NCI-H2107 treated with DMSO at 0.1 percent for 48 hours (cell line): Measurements from ENCODE around the gene CMSS1.
A peak's percentile ranks its signal among the peaks of the same experiment; 100 is the strongest.
"Not testable (repeated sequence)": the region's sequence is repeated elsewhere in the genome, so short reads cannot be mapped to it uniquely, and the experiment has no call there.

Source experiments
- DNase-seq: peaks from one replicate; lab custom pipeline; 2025; ENCODE audit not compliant: unreplicated experiment; lab: John Stamatoyannopoulos, UW

Gene CMSS1

DNA sequence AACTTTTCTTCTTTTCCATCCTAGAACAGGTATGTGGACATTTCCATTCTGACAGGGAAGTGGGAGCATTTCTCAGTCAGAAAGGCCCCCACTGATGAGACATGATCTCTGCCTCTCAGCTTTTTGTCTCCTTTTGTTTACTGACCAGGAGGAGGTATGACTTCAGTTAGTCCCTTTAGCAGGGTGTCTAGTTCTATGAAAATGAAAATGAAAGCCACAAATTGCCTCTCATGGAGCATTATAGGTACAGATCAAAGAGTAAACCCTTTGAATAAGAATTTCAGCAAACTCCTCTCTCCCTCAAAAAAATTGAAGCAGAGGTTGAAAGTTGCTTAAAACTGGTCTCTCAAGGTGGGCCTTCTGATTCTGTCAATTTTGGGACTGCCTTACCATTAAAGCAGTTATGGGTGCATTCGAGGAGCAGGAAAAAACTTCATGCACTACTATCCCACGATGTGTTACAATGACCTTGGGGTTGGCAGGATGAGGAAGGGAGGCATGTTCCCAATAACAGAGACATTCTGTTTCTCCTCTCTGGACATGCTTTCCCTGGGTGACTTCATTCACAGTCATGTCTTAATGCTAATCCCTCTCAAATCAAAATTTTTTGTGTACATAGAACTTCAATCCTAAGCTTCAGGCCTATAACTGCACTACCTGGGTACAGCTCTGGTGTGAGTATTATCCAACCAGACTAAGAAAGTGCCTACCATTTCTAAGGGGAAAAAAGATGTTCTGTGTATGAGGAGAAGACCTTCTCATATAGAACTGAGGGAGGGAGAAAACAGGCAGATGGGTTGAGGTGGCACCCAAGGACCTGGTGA lies 392.5 kb downstream of the CMSS1 start:
- peak; percentile 46 for DNase-seq

DNA sequence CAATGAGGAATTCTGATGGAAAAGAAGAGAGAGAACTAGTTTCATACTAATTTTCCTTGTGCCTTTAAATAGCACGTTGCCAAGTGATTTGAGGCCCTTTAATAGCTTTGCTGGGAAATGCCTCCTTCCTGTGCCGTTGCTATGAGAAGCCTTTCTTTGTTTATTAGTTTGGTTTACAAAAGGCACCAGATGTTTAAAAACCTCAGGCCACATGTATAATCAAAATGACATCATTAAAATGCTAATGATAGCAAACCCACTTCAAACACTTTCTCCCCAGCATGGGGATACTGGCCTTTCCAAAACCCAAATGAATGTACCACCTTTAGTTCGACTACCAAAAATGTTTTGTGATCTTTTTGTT lies 393.1 kb downstream of the CMSS1 start:
- DNase-seq: peak; percentile 37

- no peak for DNase-seq
Observed at GRCh38 chr3:100213891-100214573, 396.4 kb downstream of the CMSS1 start.

DNA sequence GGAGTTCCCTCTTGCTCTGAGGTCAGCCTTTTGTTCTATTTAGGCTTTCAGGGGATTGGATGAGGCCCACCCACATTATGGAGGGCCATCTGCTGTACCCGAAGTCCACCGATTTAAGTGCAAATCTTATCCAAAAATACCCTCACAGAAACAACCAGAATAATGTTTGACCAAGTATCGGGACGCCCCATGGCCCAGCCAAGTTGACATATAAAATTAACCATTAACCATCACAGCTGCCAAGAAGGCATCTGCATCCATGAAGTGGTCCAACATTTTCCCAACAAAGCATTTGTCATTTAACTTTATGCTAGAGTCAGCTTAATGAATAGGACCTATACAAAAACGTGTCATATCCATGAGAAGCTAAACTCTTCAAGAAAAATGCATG lies 396.9 kb downstream of the CMSS1 start:
- no peak for DNase-seq

DNA sequence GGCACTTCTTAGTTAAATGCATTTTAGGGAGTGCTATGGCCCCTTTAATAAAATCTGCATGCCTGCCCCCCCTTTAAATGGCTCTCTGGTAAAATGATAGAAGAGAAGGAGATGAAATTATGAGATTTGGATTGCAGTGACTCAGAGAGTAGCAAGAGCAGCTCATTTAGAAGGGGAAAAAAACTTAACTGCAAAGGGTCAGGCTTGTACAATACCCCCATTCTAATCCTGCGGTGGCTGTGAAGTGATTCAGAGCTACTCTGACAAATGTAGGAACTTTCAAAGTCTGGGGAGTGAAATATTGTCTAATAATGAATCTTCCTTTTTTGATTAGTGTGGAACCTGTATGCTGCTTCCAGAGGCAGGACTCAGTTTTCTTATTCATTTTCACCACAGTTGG lies 399.1 kb downstream of the CMSS1 start:
- no peak for DNase-seq

GRCh38 chr3:100221159-100221558 lies 403.5 kb downstream of the CMSS1 start:
- DNase-seq: no peak

- DNase-seq: no peak
Observed at GRCh38 chr3:100225193-100225592, 407.5 kb downstream of the CMSS1 start.

GRCh38 chr3:100225883-100226282 lies 408.2 kb downstream of the CMSS1 start:
- DNase-seq: no peak

DNA sequence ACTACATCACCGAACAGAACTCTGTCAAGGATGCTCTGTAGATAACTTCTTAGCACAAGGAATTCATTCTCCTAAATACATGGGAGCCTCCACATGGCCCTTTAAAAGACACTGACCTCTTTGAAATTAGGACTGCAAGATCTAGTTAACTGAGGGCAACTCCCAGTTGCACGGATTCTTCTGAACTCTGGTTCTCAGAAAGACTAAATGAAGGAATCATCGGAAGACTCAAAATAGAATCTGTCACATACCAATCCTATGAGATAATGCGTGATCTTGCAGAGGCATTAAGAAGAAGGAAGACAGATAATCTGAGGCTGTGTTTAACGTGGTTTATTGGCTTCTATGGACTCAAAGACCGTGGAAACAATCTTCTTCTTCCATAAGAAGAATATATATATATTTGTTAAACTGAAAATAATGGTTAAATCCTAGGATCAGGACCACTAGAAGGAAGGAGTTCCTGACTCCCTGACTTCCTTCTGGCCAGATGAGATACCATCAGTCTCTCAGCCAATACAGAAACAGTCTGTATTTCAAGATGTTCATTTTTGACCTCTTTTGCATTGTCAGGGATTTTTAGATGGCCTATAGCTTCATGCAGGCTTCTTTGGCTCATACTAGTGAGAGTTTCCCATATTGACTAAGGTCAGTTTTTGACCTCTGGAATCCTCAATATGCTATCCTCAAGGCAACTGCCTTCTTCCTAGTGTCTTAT lies 409.2 kb downstream of the CMSS1 start:
- no peak for DNase-seq

DNA sequence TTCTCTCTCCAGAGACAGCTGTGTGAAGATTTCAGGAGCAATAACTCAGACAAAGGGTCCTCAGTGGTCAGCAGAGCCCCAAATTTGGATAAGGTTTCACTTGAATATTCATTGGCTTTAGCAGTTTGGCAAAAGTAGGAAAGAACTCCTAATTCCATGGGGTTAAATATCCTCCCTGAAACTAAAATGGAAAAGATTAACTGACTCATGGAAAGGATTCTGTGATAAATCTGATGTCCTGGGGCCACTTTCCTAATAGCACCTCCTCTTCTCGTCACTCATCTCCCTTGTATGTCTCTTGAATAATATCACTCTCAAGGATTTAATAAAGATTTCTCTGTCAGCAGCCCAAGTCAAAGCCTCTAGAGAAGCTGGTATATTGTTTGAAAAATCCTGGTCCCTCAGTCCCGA lies 409.9 kb downstream of the CMSS1 start:
- no peak for DNase-seq

GRCh38 chr3:100228247-100228646 lies 410.6 kb downstream of the CMSS1 start:
- no peak for DNase-seq

GRCh38 chr3:100229188-100229587 lies 411.5 kb downstream of the CMSS1 start:
- not testable (repeated sequence) for DNase-seq

DNA sequence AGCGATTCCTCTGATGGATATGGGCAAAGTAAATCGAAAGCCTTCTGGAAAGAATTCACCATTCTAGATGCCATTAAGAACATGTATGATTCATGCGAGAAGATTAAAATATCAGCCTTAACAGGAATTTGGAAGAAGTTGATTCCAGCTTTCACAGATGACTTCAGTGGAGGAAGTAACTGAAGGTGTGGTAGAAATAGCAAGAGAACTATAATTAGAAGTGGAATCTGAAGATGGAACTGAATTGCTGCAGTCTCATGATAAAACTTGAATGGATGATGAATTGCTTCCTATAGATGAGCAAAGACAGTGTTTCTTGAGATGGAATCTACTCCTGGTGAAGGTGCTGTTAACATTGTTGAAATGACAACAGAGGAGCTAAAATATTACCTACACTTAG lies 413.0 kb downstream of the CMSS1 start:
- no peak for DNase-seq
